ENCODE data around the gene TSPAN9.

DNA sequence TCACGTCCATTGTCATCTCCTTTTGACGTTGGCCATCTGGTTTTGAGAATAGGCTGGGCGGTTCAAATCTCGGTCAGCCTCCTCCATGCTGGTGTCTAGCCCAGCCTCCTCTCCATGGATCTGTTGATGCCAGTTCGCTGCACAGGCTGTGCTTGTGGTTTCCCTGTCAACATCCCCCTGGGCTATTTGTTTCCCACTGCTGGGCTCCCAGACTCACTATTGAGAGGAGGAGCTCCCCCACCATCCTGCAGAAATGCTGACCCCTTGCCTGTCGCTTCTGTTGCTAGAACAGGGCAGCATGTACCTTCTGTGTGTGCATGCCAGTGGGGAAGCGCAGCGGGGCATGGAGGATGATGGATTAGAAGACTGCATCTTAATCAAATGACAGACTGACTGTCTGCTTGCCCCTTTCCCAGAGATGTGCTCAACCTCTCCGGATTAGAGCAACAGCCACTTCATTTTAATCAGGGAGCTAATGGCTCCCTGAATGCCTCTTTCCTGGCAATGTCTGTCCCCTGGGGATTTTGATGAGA lies 170.5 kb downstream of the TSPAN9 start:
- TF ChIP-seq SMC3 (IDR thresholded peaks at IDR 0.05; ENCODE audit: low read depth, low read length) (no peak), CTCF (conservative IDR thresholded peaks at IDR 0.05; ENCODE audit: low read depth, low read length) (no peak), NFE2L2 (IDR thresholded peaks at IDR 0.05; ENCODE audit: low read depth, low read length) (no peak), CEBPB (IDR thresholded peaks at IDR 0.05; ENCODE audit: low read depth, low read length) (no peak), USF2 (IDR thresholded peaks at IDR 0.05; ENCODE audit: low read depth, low read length) (no peak), CHD1 (IDR thresholded peaks at IDR 0.05; ENCODE audit: low read depth, low read length) (no peak), POLR2A (IDR thresholded peaks at IDR 0.05; ENCODE audit: low read depth, low read length) (no peak), FOS (IDR thresholded peaks at IDR 0.05; ENCODE audit: low read depth, low read length) (no peak), RAD21 (IDR thresholded peaks at IDR 0.05; ENCODE audit: low read length) (no peak)
